Effector memory CD8-positive, alpha-beta T cell (primary cell): ENCODE data around the gene MEI1.

Source experiments
- ATAC-seq: fragments of 150-1000 bp; cut with Tn5 transposase; replicated peaks from 2 replicates; pipeline ENCODE4 v1.10.0; 2021; ENCODE audit warnings: mild to moderate bottlenecking, moderate library complexity
- DNase-seq, 3 experiments: peaks; one replicate each; pipeline ENCODE4 v3.0.0; 2021
- H3K27ac Mint-ChIP-seq, 2 donors: one replicate each; pipeline ENCODE4 v1.8.0; 2022; ENCODE audit warnings: mild to moderate bottlenecking in 2 of 2, mixed read lengths in 2 of 2, moderate library complexity in 2 of 2
- H3K27me3 Mint-ChIP-seq, 2 donors: one replicate each; pipeline ENCODE4 v1.8.0; 2022; ENCODE audit warnings: mixed read lengths in 2 of 2
- H3K36me3 Mint-ChIP-seq: one replicate; pipeline ENCODE4 v1.8.0; 2022; ENCODE audit warnings: mild to moderate bottlenecking, moderate library complexity, mixed read lengths; ENCODE audit not compliant: insufficient read depth
- H3K4me1 Mint-ChIP-seq, 2 donors: one replicate each; pipeline ENCODE4 v1.8.0; 2022; ENCODE audit warnings: low read depth in 2 of 2, mixed read lengths in 2 of 2
- H3K4me3 Mint-ChIP-seq, 2 donors: one replicate each; pipeline ENCODE4 v1.8.0; 2022; ENCODE audit warnings: mild to moderate bottlenecking in 2 of 2, mixed read lengths in 2 of 2, moderate library complexity in 2 of 2
- H3K9me3 Mint-ChIP-seq, 2 donors: one replicate each; pipeline ENCODE4 v1.8.0; 2022; ENCODE audit warnings: mixed read lengths in 2 of 2

Gene MEI1

DNA sequence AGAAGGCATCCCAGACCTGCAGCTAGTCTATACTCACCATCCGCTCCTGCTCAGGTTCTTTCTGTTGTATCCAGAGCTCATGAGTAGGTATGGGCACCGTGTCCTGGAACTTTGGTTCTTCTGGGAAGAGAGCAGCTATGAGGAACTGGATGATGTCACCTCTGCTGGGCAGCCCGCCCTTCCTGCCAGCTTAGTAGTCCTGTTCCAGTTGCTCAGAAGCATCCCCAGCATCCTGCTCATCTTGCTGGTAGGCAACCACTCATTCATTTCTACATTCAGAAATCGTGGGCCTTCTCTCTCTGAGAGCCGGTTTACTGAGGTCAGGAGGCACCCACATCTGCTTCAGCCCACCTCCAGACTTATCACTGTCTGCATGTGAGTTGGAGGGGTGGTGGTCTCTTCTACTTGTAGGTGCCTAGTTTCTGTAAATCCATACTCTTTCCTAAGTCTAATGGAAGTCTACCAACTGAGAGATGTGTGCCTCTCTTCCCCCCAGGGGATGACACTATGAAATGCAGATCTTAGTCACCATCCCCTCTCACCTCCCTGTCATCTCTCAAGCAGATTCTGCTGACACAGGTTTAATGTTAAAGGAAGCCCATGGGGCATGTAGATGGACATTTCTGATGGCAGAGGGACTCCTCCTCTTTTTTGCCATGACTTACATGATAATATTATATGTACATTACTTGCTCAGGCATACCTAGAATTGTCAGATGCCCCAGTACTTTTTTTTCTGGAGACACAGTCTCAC is 71.6 kb downstream of the MEI1 start:
- no peak for ATAC-seq
- Mint-ChIP-seq H3K27ac (no peak overlapping the region), H3K4me1 (no peaks in the 10 kb centered on the region), H3K9me3 (no peaks in the 10 kb centered on the region), H3K27me3 (no peaks in the 10 kb centered on the region), H3K4me3 (no peak overlapping the region), H3K36me3 (no peaks in the 10 kb centered on the region)
- no peak for DNase-seq

GRCh38 chr22:41772198-41772597 is 72.9 kb downstream of the MEI1 start:
- no peak for ATAC-seq
- no peaks in the 10 kb centered on the region for H3K9me3 Mint-ChIP-seq
- no peak for DNase-seq
- no peak overlapping the region for H3K27ac Mint-ChIP-seq
- H3K27me3 Mint-ChIP-seq = peaks cover 0 to 5% of the 10 kb centered on the region in 2 donors
- H3K36me3 Mint-ChIP-seq = no peaks in the 10 kb centered on the region
- no peak overlapping the region for H3K4me3 Mint-ChIP-seq
- H3K4me1 Mint-ChIP-seq = no peaks in the 10 kb centered on the region

DNA sequence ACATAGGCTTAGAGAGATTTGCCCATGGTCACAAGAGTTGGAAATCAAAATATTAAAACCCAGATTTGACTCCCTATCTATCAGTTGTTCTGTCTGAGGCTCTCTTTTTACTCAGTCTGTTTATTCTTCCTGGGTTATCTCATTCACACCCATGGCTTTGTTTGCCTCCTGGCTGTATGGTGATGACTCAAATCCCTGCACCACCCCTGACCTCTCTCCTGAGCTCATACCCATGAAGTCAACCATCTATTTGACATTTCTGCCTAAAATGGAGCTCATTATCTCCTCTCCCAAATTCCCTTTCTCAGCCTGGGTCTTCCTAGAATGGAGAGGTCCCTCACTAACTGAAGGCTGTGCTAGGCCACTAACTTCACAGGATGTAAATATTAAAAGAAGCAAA is 73.3 kb downstream of the MEI1 start:
- Mint-ChIP-seq H3K27ac (no peak overlapping the region), H3K27me3 (peaks cover 0 to 5% of the 10 kb centered on the region in 2 donors), H3K4me1 (no peaks in the 10 kb centered on the region), H3K4me3 (no peak overlapping the region), H3K9me3 (no peaks in the 10 kb centered on the region), H3K36me3 (no peaks in the 10 kb centered on the region)
- no peak for ATAC-seq
- no peak for DNase-seq

DNA sequence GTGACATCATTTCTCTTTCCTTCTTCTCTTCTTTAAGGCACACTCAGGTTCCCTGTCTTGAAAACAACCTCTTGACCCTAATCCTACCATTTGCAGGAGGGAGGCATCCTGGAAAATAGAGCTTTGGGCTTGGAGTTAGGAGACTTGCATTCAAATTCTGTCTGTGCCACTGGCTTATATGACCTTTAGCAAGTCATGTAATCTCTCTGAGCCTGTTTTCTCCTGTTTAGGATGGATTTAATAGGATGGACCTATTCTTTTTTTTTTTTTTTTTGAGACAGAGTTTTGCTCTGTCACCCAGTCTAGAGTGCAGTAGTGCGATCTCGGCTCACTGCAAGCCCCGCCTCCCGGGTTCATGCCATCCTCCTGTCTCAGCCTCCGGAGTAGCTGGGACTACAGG is 76.0 kb downstream of the MEI1 start:
- DNase-seq (no peak), ATAC-seq (no peak)
- Mint-ChIP-seq H3K27ac (no peak overlapping the region), H3K36me3 (peaks cover 2% of the 10 kb centered on the region), H3K4me1 (peaks cover 5 to 6% of the 10 kb centered on the region in 2 donors), H3K27me3 (peaks cover 0 to 5% of the 10 kb centered on the region in 2 donors), H3K4me3 (no peak overlapping the region), H3K9me3 (no peaks in the 10 kb centered on the region)

DNA sequence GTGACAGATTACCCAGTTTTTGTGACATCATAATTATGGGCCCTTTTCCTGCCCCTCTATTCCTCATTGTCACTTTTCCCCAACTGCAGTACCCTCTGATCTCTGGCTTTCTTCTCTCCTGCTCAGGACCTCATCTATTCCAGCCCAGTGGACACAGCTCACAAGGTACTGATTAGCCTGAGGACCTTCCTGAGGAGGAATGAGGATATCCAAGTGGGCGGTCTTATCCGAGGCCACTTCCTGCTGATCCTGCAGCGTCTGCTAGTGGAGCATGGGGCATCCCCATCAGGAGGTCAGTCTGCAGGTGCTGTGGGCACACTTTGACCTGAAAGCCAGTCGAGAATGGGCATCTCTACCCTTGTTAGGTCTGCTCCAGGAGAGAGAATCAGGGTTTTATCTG is 76.7 kb downstream of the MEI1 start:
- ATAC-seq = no peak
- Mint-ChIP-seq H3K4me3 (no peak overlapping the region), H3K36me3 (peaks cover 2% of the 10 kb centered on the region), H3K27ac (no peak overlapping the region), H3K27me3 (peaks cover 0 to 5% of the 10 kb centered on the region in 2 donors), H3K9me3 (no peaks in the 10 kb centered on the region), H3K4me1 (peaks cover 10 to 12% of the 10 kb centered on the region in 2 donors)
- DNase-seq = no peak

GRCh38 chr22:41776381-41776780 is 77.1 kb downstream of the MEI1 start:
- ATAC-seq = no peak
- Mint-ChIP-seq H3K36me3 (peaks cover 2% of the 10 kb centered on the region), H3K27ac (no peak overlapping the region), H3K4me3 (no peak overlapping the region), H3K4me1 (peaks cover 14 to 16% of the 10 kb centered on the region in 2 donors), H3K27me3 (peaks cover 0 to 5% of the 10 kb centered on the region in 2 donors), H3K9me3 (no peaks in the 10 kb centered on the region)
- no peak for DNase-seq

DNA sequence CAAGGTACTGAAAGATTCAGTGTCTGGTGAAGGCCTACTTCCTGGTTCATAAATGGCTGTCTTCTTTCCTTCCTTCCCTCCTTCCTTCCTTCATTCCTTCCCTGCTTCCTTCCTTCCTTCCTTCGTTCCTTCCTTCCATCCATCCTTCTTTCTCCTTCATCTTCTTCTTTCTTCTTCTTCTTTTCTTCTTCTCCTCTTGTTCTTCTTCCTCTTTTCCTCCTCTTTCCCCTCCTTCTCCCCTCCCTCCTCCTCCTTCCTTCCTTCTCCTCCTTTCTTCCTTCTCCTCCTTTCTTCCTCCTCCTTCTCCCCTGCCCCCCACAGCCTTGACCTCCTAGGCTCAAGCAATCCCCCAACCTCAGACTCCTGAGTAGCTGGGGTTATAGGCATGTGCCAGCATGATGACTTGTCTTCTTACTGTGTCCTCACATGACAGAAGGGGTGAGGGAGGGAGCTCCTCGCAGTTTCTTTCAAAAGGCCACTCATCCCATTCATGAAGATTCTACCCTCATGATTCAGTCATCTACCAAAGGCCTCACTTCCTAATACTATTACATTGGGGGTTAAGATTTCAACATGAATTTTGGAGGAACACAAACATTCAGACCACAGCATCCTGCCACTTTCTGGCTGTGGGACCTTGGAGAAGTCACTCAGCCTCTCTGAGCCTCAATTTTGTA is 78.6 kb downstream of the MEI1 start:
- Mint-ChIP-seq H3K4me3 (no peak overlapping the region), H3K27ac (peak overlapping the region in 1 of 2 donors; percentile 11), H3K27me3 (peaks cover 0 to 5% of the 10 kb centered on the region in 2 donors), H3K4me1 (peaks cover 27 to 29% of the 10 kb centered on the region in 2 donors), H3K36me3 (peaks cover 5% of the 10 kb centered on the region), H3K9me3 (no peaks in the 10 kb centered on the region)
- no peak for ATAC-seq
- no peak for DNase-seq

- H3K36me3 Mint-ChIP-seq = peaks cover 21% of the 10 kb centered on the region
- peak overlapping the region; percentile 77 to 94 for H3K4me3 Mint-ChIP-seq
- H3K27ac Mint-ChIP-seq = peak overlapping the region; percentile 93 to 96
- ATAC-seq (no peak), DNase-seq (no peak)
- peaks cover 0 to 5% of the 10 kb centered on the region in 2 donors for H3K27me3 Mint-ChIP-seq
- no peaks in the 10 kb centered on the region for H3K9me3 Mint-ChIP-seq
- H3K4me1 Mint-ChIP-seq = peaks cover 41% of the 10 kb centered on the region in 2 donors
Measured at GRCh38 chr22:41779929-41780505, 80.7 kb downstream of the MEI1 start.

DNA sequence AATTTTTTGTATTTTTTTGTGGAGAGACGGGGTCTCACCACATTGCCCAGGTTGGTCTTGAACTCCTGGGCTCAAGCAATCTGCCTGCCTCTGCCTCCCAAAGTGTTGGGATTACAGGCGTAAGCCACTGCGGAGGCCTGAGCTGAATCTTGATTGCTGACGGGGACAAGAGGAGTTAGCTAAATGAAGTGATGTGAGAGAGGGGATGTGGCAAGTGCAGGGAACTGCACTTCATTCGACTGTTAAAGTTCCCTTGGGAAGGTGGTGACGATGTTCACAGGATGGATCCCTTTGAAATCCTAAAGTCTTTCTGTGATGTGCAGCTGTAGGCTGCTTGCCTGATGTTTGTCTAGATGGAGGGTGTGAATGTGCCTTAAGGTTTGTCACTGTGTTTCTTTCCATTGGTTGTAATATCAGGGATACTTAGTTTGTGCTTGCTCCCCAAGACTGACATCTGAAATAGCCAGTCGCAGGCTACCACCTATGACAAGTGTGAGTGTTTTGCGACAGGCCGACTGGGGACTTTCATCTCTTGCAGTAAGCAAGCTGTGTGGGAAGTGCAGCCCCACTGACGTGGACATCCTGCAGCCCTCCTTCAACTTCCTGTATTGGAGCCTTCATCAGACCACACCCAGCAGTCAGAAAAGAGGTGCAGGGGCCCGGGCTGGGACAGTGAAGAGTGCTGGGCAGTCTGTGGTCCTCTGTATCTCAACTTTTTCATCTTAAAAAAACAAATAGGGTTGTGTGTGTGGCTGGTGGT is 81.6 kb downstream of the MEI1 start:
- H3K4me1 Mint-ChIP-seq = peaks cover 41 to 42% of the 10 kb centered on the region in 2 donors
- DNase-seq = peak; percentile 84 to 87 (median 87)
- peak overlapping the region; percentile 93 to 96 for H3K27ac Mint-ChIP-seq

DNA sequence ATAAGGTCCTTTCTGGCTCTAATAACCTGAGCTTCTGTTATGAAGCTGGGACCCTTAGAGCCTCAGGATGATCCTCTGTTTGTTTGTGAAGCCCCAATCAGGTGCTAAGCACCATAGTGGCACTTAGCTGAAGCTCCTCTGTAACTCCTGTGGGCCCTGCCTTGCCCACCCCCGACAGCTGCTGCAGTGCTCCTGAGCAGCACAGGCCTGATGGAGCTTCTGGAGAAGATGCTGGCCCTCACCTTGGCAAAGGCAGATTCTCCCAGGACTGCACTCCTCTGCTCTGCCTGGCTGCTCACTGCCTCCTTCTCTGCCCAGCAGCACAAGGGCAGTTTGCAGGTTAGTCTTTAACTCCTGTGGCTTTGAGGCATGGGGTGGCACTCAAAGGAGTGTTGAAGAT is 82.2 kb downstream of the MEI1 start:
- Mint-ChIP-seq H3K27ac (peak overlapping the region; percentile 93 to 96), H3K27me3 (no peaks in the 10 kb centered on the region), H3K36me3 (peaks cover 27% of the 10 kb centered on the region), H3K4me1 (peaks cover 43 to 45% of the 10 kb centered on the region in 2 donors), H3K4me3 (peak overlapping the region; percentile 77 to 94), H3K9me3 (no peaks in the 10 kb centered on the region)
- DNase-seq = no peak
- ATAC-seq = peak; percentile 21

More for the DNA sequence above, 81.6 kb downstream of the MEI1 start:
- no peaks in the 10 kb centered on the region for H3K9me3 Mint-ChIP-seq
- ATAC-seq = peak; percentile 94
- H3K36me3 Mint-ChIP-seq = peaks cover 27% of the 10 kb centered on the region
- H3K27me3 Mint-ChIP-seq = peaks cover 0 to 5% of the 10 kb centered on the region in 2 donors
- H3K4me3 Mint-ChIP-seq = peak overlapping the region; percentile 77 to 94

- Mint-ChIP-seq H3K4me3 (peak overlapping the region; percentile 77 to 94), H3K4me1 (peaks cover 49 to 53% of the 10 kb centered on the region in 2 donors), H3K9me3 (no peaks in the 10 kb centered on the region), H3K36me3 (peaks cover 27% of the 10 kb centered on the region), H3K27ac (peak overlapping the region; percentile 93 to 96), H3K27me3 (no peaks in the 10 kb centered on the region)
- DNase-seq (peak; percentile 14 to 33 (median 22)), ATAC-seq (peak; percentile 47)
Measured at GRCh38 chr22:41782316-41782715, 83.0 kb downstream of the MEI1 start.

GRCh38 chr22:41782751-41783150 is 83.4 kb downstream of the MEI1 start:
- Mint-ChIP-seq H3K4me1 (peaks cover 49 to 56% of the 10 kb centered on the region in 2 donors), H3K27me3 (no peaks in the 10 kb centered on the region), H3K9me3 (no peaks in the 10 kb centered on the region), H3K36me3 (peaks cover 27% of the 10 kb centered on the region), H3K27ac (peak overlapping the region; percentile 93 to 96), H3K4me3 (peak overlapping the region; percentile 77 to 94)
- ATAC-seq (no peak), DNase-seq (no peak)

GRCh38 chr22:41787331-41787730 is 88.0 kb downstream of the MEI1 start:
- peaks cover 32 to 41% of the 10 kb centered on the region in 2 donors for H3K4me1 Mint-ChIP-seq
- no peak for ATAC-seq

More at GRCh38 chr22:41787331-41787730, 88.0 kb downstream of the MEI1 start:
- no peak overlapping the region for H3K4me3 Mint-ChIP-seq
- no peaks in the 10 kb centered on the region for H3K9me3 Mint-ChIP-seq
- H3K36me3 Mint-ChIP-seq = peaks cover 42% of the 10 kb centered on the region
- H3K27ac Mint-ChIP-seq = peak overlapping the region in 1 of 2 donors; percentile 6
- no peak for DNase-seq
- H3K27me3 Mint-ChIP-seq = no peaks in the 10 kb centered on the region
